Measurements from ENCODE around the gene TSKU. TPM values are rescaled to one million over a fixed set of nuclear protein-coding genes. Genes with fewer than 3 reads are reported as not detected.

Gene TSKU
- total RNA-seq, 1 donor from 2014 or later, result 84.0 TPM

GRCh38 chr11:76846441-76846840 lies 63.3 kb downstream of the TSKU start:
- no peak for DNase-seq (ENCODE audit: extremely low spot score, unreplicated experiment)
- TF ChIP-seq CTCF (IDR thresholded peaks at IDR 0.05), result no peak
- H3K9me3 Mint-ChIP-seq (ENCODE audit: unreplicated experiment), result no peaks in the 10 kb centered on the region
- H3K27ac Mint-ChIP-seq (ENCODE audit: unreplicated experiment), result no peak overlapping the region
- no peak overlapping the region for H3K4me3 Mint-ChIP-seq (ENCODE audit: unreplicated experiment)
- peaks cover 2% of the 10 kb centered on the region for H3K4me1 Mint-ChIP-seq (ENCODE audit: unreplicated experiment)
- H3K36me3 Mint-ChIP-seq (ENCODE audit: unreplicated experiment), result no peaks in the 10 kb centered on the region
- H3K27me3 Mint-ChIP-seq (ENCODE audit: unreplicated experiment), result peaks cover 39% of the 10 kb centered on the region

Other genes starting within 250 kb of the TSKU start
- 35.6 and 39.6 TPM in 2 replicates for gene LRRC32, start 112.6 kb upstream of the TSKU start, total RNA-seq
- gene ACER3, start 77.6 kb downstream of the TSKU start, total RNA-seq, result 17.4 and 17.6 TPM in 2 replicates

All from osteocyte (in vitro differentiated cells).